Gastroesophageal sphincter (tissue), 4 donors: ENCODE measurements around the gene SNF8. TPM values are rescaled to one million over a fixed set of nuclear protein-coding genes. Genes with fewer than 3 reads are reported as not detected.

Source experiments
- ATAC-seq: fragments of 150-250 bp; one replicate; pipeline ENCODE4 v1.9.1; 2016; ENCODE audit warnings: mild to moderate bottlenecking, moderate library complexity
- H3K27ac ChIP-seq, 4 donors: fragments of 200-600 bp; sonication (generic) in 3 of 4; 1 replicate in 3 of 4; 2 replicates in 1 of 4; pipeline ENCODE4 v1.5.1; 2016 to 2019
- H3K27me3 ChIP-seq: fragments of 200-600 bp; sonication (generic); one replicate; pipeline ENCODE4 v1.5.1; 2019
- H3K36me3 ChIP-seq, 2 donors: fragments of 200-600 bp; sonication (generic); one replicate each; pipeline ENCODE4 v1.5.1; 2019; ENCODE audit warnings: control low read depth in 1 of 2
- H3K4me1 ChIP-seq, 3 donors: fragments of 200-600 bp; sonication (generic); 1 replicate in 2 of 3; 2 replicates in 1 of 3; pipeline ENCODE4 v1.5.1; 2016 to 2019; ENCODE audit warnings: control low read depth in 2 of 3
- H3K4me3 ChIP-seq, 2 donors: fragments of 200-600 bp; sonication (generic); one replicate each; pipeline ENCODE4 v1.5.1; 2019; ENCODE audit warnings: mild to moderate bottlenecking in 1 of 2, moderate library complexity in 1 of 2
- H3K9me3 ChIP-seq, 3 donors: fragments of 200-600 bp; sonication (generic); one replicate each; pipeline ENCODE4 v1.5.1; 2017 to 2019; ENCODE audit warnings: control low read depth in 2 of 3
- CTCF ChIP-seq, 4 experiments: fragments of 200-600 bp in 2 of 4; fragments of 450-650 bp in 2 of 4; sonication (generic) in 1 of 4; IDR thresholded peaks; one replicate each; pipeline ENCODE4 v1.5.1; 2017 to 2019; ENCODE audit warnings: antibody characterized with exemption in 4 of 4, mild to moderate bottlenecking in 2 of 4, moderate library complexity in 2 of 4
- EP300 ChIP-seq: sonication (generic); formaldehyde crosslinking; IDR thresholded peaks from one replicate; pipeline ENCODE4 v1.6.1; 2017; ENCODE audit warnings: antibody characterized with exemption, mild to moderate bottlenecking
- POLR2A ChIP-seq, 2 donors: fragments of 450-650 bp; IDR thresholded peaks; one replicate each; pipeline ENCODE4 v1.6.1; 2017; ENCODE audit warnings: antibody characterized with exemption in 2 of 2, mild to moderate bottlenecking in 2 of 2, moderate library complexity in 1 of 2
- POLR2AphosphoS5 ChIP-seq: sonication (generic); formaldehyde crosslinking; IDR thresholded peaks from one replicate; pipeline ENCODE4 v1.6.1; 2017; ENCODE audit warnings: antibody characterized with exemption
- WGBS, 2 donors: methylation state at CpG; one replicate each; pipeline ENCODE4 v1.1.5; 2018; ENCODE audit warnings: low coverage in 1 of 2; 5-methylcytosine and 5-hydroxymethylcytosine counted together
- total RNA-seq, 4 donors: library from RNA; depleted of rRNA; stranded (reverse); fragments of >200 nt; gene quantifications; one replicate each; pipeline ENCODE4 v1.1.0, GENCODE V29; 2016

The SNF8 gene
- total RNA-seq, 4 donors from 2014 or later, result 74.3 to 127 (median 97.0) TPM

- H3K36me3 ChIP-seq, result peaks cover 0 to 96% of the 10 kb centered on the region in 2 donors
- no peaks in the 10 kb centered on the region for H3K27me3 ChIP-seq
- ATAC-seq, result no peak
- no peaks in the 10 kb centered on the region for H3K9me3 ChIP-seq
- TF ChIP-seq EP300 (no peak), POLR2A (IDR thresholded peaks at IDR 0.05) (no peak), CTCF (IDR thresholded peaks at IDR 0.05) (no peak), POLR2AphosphoS5 (no peak)
- 61 to 69% methylated on average over 5 of the region's 5 CpGs for WGBS, 2 donors
- H3K4me1 ChIP-seq, result peaks cover 0 to 37% (median 6%) of the 10 kb centered on the region in 3 donors
- H3K4me3 ChIP-seq, result no peak overlapping the region
- H3K27ac ChIP-seq, result peak overlapping the region in 1 of 4 donors; percentile 45
Observed at GRCh38 chr17:48915459-48916282, 29.0 kb downstream of the SNF8 start.

- no peak for TF ChIP-seq CTCF (IDR thresholded peaks at IDR 0.05)
- no peak for TF ChIP-seq POLR2AphosphoS5
- TF ChIP-seq POLR2A (IDR thresholded peaks at IDR 0.05), result no peak
- TF ChIP-seq EP300, result no peak
- ATAC-seq, result no peak
- H3K27ac ChIP-seq, result no peak overlapping the region
- peaks cover 5 to 60% (median 25%) of the 10 kb centered on the region in 3 donors for H3K4me1 ChIP-seq
- 85 to 94% methylated on average over 2 of the region's 2 CpGs for WGBS, 2 donors
- H3K36me3 ChIP-seq, result peaks cover 0 to 67% of the 10 kb centered on the region in 2 donors
- no peaks in the 10 kb centered on the region for H3K27me3 ChIP-seq
- no peaks in the 10 kb centered on the region for H3K9me3 ChIP-seq
- H3K4me3 ChIP-seq, result no peak overlapping the region
Observed at GRCh38 chr17:48912476-48912875, 32.2 kb downstream of the SNF8 start.

- Histone ChIP-seq H3K27ac (no peak overlapping the region), H3K27me3 (no peaks in the 10 kb centered on the region), H3K9me3 (no peaks in the 10 kb centered on the region), H3K4me3 (no peak overlapping the region), H3K4me1 (peaks cover 5 to 57% (median 27%) of the 10 kb centered on the region in 3 donors), H3K36me3 (peaks cover 0 to 46% of the 10 kb centered on the region in 2 donors)
- WGBS, 2 donors, result 52 to 55% methylated on average over 1 to 2 of the region's 2 CpGs
- ATAC-seq, result no peak
- TF ChIP-seq CTCF (IDR thresholded peaks at IDR 0.05) (no peak), POLR2A (IDR thresholded peaks at IDR 0.05) (no peak)
Observed at GRCh38 chr17:48910370-48910769, 34.3 kb downstream of the SNF8 start.

GRCh38 chr17:48909783-48910182 is 34.9 kb downstream of the SNF8 start:
- Histone ChIP-seq H3K27ac (peak overlapping the region in 2 of 4 donors; percentile 92 to 93), H3K27me3 (no peaks in the 10 kb centered on the region), H3K4me1 (peaks cover 5 to 51% (median 27%) of the 10 kb centered on the region in 3 donors)

More at GRCh38 chr17:48909783-48910182, 34.9 kb downstream of the SNF8 start:
- no peaks in the 10 kb centered on the region for H3K9me3 ChIP-seq
- peaks cover 0 to 40% of the 10 kb centered on the region in 2 donors for H3K36me3 ChIP-seq
- ATAC-seq, result no peak
- peak overlapping the region; percentile 84 to 91 for H3K4me3 ChIP-seq
- no peak for TF ChIP-seq POLR2AphosphoS5
- no peak for TF ChIP-seq POLR2A (IDR thresholded peaks at IDR 0.05)
- TF ChIP-seq CTCF (IDR thresholded peaks at IDR 0.05), result no peak
- no peak for TF ChIP-seq EP300
- 38 to 47% methylated on average over 4 of the region's 4 CpGs for WGBS, 2 donors
